Thyroid gland (tissue), 4 donors: Measurements from ENCODE around the gene RAB11FIP4.

Experiments
- POLR2A ChIP-seq, 2 donors: fragments of 450-650 bp; IDR thresholded peaks; one replicate each; pipeline ENCODE4 v1.6.1; 2017; ENCODE audit warnings: antibody characterized with exemption in 2 of 2, mild to moderate bottlenecking in 2 of 2, moderate library complexity in 1 of 2
- TF ChIP-seq, protein P1 (sequence below), 6 experiments: fragments of 200-600 bp in 3 of 6; fragments of 450-650 bp in 3 of 6; sonication (generic) in 3 of 6; IDR thresholded peaks; one replicate each; pipeline ENCODE4 v1.5.1; 2016 to 2019; ENCODE audit warnings: antibody characterized with exemption in 6 of 6, mild to moderate bottlenecking in 2 of 6, inconsistent platforms in 1 of 6, moderate library complexity in 1 of 6

DNA sequence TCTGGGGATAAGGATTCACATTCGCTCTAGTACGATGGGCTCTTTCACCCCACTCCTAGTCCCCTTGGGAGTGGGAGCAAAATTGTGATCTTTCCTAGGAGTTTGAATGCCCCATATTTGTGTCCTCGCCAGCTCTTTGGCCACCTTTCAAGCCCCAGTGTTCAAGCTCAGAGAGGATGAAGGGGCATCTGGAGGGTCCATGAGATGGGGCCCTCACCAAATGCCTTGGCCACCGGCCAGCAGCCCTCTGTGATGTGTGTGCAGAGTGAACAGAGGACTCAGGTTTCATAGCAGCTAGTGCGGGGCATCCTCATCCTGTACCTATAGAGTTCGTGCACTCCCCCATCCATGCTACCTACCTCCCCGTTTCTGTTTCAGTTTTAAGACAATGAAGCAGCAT, 140.6 kb downstream of the RAB11FIP4 start:
- TF ChIP-seq, protein P1, sequence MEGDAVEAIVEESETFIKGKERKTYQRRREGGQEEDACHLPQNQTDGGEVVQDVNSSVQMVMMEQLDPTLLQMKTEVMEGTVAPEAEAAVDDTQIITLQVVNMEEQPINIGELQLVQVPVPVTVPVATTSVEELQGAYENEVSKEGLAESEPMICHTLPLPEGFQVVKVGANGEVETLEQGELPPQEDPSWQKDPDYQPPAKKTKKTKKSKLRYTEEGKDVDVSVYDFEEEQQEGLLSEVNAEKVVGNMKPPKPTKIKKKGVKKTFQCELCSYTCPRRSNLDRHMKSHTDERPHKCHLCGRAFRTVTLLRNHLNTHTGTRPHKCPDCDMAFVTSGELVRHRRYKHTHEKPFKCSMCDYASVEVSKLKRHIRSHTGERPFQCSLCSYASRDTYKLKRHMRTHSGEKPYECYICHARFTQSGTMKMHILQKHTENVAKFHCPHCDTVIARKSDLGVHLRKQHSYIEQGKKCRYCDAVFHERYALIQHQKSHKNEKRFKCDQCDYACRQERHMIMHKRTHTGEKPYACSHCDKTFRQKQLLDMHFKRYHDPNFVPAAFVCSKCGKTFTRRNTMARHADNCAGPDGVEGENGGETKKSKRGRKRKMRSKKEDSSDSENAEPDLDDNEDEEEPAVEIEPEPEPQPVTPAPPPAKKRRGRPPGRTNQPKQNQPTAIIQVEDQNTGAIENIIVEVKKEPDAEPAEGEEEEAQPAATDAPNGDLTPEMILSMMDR (IDR thresholded peaks at IDR 0.05), result no peak
- no peak for TF ChIP-seq POLR2A (IDR thresholded peaks at IDR 0.05)
